Fibroblast of the aortic adventitia (primary cell): ENCODE results near the gene SPATA4. TPM values are rescaled to one million over a fixed set of nuclear protein-coding genes. Genes with fewer than 3 reads are reported as not detected.

Experiments
- DNase-seq: peaks from one replicate; pipeline ENCODE4 v3.0.0-alpha.2; 2010; ENCODE audit warnings: low read depth
- H3K4me3 ChIP-seq: 2 replicates; pipeline ENCODE4 v1.5.1; 2011; ENCODE audit warnings: low read depth, mild to moderate bottlenecking, control low read depth, low read length, moderate library complexity
- CTCF ChIP-seq: IDR thresholded peaks from 2 replicates; pipeline ENCODE4 v1.5.1; 2011; ENCODE audit warnings: mild to moderate bottlenecking, low read length, control low read depth, inconsistent platforms; ENCODE audit not compliant: insufficient read depth
- total RNA-seq: library from RNA; depleted of rRNA; stranded (reverse); fragments of >200 nt; gene quantifications from 2 replicates; pipeline ENCODE4 v1.2.3, GENCODE V29; 2012; ENCODE audit warnings: low replicate concordance

SPATA4 gene
- total RNA-seq, 1 donor: 0.36 TPM

- DNase-seq: peak; percentile 65
- TF ChIP-seq CTCF: peak; percentile 33
- no peak overlapping the region for H3K4me3 ChIP-seq
Measured at GRCh38 chr4:176150356-176150682, 45.1 kb downstream of the SPATA4 start.

- no peak overlapping the region for H3K4me3 ChIP-seq
- TF ChIP-seq CTCF: no peak
- DNase-seq: no peak
Measured at GRCh38 chr4:176149680-176150355, 45.6 kb downstream of the SPATA4 start.

- no peak for DNase-seq
- no peak for TF ChIP-seq CTCF
Measured at GRCh38 chr4:176142253-176142652, 53.1 kb downstream of the SPATA4 start.

GRCh38 chr4:176139518-176139917 lies 55.9 kb downstream of the SPATA4 start:
- DNase-seq: no peak
- TF ChIP-seq CTCF: no peak
- H3K4me3 ChIP-seq: no peak overlapping the region

More at GRCh38 chr4:176142253-176142652, 53.1 kb downstream of the SPATA4 start:
- no peak overlapping the region for H3K4me3 ChIP-seq

GRCh38 chr4:176137631-176138030 lies 57.8 kb downstream of the SPATA4 start:
- DNase-seq: peak; percentile 57
- TF ChIP-seq CTCF: no peak

GRCh38 chr4:176134670-176135069 lies 60.7 kb downstream of the SPATA4 start:
- no peak for DNase-seq
- H3K4me3 ChIP-seq: no peak overlapping the region
- TF ChIP-seq CTCF: no peak

More at GRCh38 chr4:176137631-176138030, 57.8 kb downstream of the SPATA4 start:
- no peak overlapping the region for H3K4me3 ChIP-seq

Other genes with a start within 250 kb of the SPATA4 start
- gene WDR17, start 129.7 kb downstream of the SPATA4 start, total RNA-seq: 2.6 and 3.1 TPM in 2 replicates
- gene ASB5, start 73.6 kb upstream of the SPATA4 start, total RNA-seq: 0.09 TPM in 1 of 2 replicates, not detected in the other
- gene SPCS3, start 124.4 kb upstream of the SPATA4 start, total RNA-seq: 45.5 and 148 TPM in 2 replicates